Measurements from ENCODE around the gene FLT3.
"Not testable (repeated sequence)": the region's sequence is repeated elsewhere in the genome, so short reads cannot be mapped to it uniquely, and the experiment has no call there.

FLT3 gene

DNA sequence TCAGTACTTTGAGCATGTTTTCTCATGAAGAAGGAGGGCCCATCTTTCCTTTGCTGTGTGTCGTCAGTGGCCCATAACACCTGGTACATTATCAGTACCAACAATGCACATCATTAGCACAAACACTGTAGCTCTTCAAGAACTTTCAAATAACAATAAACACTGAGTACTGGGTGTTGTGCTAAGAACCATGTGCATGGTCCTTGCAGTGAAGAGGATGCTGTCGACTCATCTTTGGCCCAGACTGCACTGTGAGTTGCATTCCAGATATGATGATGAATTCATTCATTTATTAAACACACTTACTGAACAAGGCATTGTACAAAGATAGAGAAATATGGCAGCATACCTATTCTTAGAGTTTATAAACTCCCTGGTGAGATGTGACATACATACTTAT is 55.8 kb downstream of the FLT3 start:
- no peak for DNase-seq (ENCODE audit: low read depth in 2 of 2)

DNA sequence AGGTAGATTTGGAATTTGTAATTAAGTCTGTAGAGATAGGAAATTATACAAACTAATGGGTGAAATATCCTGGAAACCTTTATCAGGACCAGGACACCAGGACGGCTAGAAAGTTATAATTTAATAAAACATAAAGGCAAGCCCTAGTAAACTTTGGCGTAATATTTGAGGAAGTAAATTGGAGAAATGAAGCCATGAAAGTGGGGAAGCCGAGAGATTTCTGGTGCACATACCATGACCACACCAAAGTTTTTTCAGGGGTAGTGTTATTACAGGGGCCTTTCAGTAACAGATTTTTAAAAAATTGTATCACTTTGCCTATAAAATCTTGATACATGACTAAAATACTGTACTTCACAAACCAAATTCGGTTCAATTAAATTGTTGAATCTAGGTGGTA is 57.2 kb downstream of the FLT3 start:
- DNase-seq (ENCODE audit: low read depth in 2 of 2) = no peak

DNA sequence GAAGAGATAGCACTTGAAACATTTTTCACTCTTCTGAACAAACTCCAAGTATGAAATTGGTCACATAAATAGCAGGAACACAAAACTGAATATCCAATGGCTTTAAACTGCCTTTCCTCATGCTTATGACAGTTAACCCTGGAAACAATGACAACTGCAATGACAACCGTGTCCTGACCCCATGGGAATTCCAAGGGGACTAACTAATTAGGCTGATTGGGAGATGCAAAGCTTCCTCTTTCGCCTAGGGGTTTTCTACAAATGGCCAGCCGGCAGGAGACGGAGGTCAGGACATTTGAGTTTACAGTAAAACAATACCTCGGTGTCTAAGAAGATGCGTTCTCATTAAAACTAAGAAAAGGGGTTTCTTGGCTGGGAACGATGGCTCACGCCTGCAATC is 58.9 kb downstream of the FLT3 start:
- DNase-seq (ENCODE audit: low read depth in 2 of 2) = no peak

DNA sequence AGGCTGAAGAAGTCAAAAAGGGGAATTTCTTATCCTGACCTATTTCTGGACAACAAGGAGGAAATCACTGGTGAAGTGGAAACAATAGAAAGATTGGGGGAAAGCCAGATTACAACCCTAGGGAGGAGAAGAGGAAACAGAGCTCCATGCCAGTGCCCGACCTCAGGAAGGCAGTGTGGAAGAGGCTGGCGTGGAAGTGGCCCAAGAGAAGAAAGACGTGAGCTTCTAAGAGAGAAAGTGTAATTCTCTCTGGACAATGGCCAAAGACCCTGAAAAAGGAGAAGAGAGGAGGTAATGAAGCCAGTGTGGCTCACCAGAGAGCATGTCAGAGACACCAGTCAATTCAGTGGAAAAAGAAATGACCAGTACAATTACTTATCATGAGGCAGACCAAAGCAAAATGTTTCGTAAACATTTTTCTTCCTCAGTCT is 59.3 kb downstream of the FLT3 start:
- DNase-seq (ENCODE audit: low read depth in 2 of 2) = no peak

DNA sequence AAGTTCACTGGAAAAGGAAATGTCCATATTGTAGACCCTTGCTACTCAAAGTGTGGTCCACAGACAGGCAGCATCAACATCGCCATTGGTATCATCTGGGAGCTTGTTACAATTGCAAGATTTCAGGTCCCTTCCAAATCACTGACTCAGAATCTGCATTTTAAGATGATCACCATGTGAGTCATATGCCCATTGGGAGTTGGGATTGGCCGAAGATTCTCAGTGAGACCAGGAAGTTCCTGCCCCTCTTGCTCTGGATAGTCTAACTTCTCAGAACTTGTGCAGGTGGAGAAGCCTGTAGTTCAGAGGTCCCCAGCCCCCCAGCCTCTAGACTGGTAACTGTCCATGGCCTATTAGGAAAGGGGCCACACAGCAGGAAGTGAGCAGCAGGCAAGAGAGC is 63.0 kb downstream of the FLT3 start:
- no peak for DNase-seq (ENCODE audit: low read depth in 2 of 2)

DNA sequence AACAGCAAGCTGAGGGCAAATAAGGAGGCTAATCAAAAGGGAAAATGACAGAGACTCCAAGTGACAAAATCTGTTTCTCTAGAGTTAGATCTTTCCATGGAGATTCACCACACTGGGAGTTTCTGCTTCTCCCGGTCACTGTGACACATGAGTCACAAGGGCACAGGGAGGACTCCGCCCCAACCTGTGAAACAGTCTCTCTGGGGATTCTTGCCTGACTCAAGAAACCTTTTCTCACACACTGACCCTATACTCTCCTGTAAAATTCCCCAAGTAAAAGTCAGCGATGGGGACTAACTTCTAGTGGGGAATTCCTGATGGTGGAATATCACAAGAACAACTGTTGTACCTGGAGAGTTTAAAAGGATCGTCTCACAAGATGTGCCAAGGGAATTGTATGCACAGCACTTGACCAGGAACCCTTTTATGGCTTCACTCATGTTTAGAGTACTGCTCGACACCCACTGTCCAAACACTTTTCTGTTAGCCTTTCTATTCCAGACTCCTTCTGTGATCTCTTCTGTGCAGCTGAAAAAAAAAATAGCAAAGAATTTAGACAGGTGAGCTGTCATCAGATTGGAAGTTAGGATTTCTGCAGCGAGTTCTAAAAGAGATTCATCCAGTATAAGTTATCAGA is 65.1 kb downstream of the FLT3 start:
- DNase-seq (ENCODE audit: low read depth in 2 of 2) = no peak

DNA sequence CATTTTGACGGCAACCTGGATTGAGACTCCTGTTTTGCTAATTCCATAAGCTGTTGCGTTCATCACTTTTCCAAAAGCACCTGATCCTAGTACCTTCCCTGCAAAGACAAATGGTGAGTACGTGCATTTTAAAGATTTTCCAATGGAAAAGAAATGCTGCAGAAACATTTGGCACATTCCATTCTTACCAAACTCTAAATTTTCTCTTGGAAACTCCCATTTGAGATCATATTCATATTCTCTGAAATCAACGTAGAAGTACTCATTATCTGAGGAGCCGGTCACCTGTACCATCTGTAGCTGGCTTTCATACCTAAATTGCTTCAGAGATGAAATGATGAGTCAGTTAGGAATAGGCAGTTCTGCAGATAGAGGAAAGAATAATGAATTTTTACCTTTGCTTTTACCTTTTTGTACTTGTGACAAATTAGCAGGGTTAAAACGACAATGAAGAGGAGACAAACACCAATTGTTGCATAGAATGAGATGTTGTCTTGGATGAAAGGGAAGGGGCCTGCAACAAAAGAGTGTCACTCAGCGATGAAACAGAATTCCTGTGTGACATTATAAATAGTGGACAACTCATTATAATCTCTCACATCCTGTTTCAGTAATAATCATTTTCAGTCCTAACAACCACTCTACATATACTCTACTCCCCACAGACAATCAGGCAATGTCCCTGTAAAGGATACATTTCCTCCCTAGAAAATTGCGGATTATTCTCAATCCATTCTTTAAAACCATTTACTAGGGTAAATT is 66.3 kb downstream of the FLT3 start:
- no peak for DNase-seq (ENCODE audit: low read depth in 2 of 2)

DNA sequence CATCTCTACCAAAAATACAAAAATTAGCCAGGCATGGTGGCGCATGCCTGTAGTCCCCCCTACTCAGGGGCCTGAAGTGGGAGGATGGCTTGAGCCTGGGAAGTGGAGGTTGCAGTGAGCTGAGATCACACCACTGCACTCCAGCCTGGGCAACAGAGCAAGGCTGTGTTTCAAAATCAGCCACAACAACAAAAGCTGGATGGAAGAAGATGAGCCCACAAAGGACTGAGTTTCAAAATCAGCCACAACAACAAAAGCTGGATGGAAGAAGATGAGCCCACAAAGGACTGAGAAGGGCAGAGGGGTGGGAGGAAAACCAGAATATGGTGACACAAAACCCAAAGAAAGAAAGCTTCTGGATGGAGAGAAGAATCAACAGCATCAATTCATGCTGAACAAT is 67.9 kb downstream of the FLT3 start:
- DNase-seq (ENCODE audit: low read depth in 2 of 2) = not testable (repeated sequence)

DNA sequence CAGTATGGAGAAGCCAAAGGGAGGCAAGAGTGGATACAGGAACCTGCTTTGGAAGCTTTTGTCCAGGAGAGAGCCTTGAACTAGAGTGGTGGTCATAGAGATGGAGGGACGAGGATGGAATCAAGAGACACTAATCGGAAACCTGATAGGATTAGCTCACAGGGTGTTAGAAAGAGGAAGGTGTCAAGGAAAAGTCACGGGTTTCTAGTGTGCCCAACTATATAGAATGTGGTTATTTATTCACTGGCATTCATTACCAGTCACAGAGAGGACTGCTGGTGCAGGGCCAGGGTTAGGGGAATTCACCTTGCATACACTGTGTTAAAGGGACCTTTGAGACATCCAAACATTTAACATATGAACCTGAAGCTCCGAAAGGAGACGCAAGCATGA is 68.5 kb downstream of the FLT3 start:
- DNase-seq (ENCODE audit: low read depth in 2 of 2) = no peak

DNA sequence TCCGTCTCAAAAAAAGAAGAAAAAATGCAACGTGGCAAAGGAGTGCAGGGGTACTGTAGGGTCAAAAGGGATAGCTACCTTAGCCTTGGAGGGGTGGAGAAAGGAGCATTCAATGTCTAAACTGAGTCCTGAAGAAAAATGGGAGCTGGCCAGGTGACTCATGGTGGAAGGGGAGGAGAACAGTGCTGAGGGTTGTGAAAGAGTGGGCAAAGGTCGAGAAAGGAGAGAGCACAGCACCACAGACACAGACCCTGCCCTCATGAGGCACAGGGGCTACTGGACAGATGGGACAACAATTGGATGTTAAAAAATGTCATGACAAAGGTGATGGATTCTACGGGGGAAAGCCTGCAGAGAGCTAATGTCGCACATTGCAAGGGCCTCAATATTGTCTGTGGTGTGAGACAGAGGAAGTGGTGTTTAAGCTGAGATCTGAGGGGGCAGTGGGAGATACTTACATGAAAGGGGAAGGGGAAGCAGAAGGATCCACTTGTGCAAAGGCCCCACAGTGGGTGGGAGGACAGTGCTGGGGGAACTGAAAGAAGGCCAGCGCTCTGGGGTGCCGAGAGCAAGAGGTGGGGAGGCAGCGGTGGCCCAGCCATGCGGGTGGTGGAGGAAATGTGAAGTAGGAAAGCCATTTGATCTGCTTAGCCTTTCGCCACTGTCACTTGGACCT is 69.0 kb downstream of the FLT3 start:
- DNase-seq (ENCODE audit: low read depth in 2 of 2) = no peak

DNA sequence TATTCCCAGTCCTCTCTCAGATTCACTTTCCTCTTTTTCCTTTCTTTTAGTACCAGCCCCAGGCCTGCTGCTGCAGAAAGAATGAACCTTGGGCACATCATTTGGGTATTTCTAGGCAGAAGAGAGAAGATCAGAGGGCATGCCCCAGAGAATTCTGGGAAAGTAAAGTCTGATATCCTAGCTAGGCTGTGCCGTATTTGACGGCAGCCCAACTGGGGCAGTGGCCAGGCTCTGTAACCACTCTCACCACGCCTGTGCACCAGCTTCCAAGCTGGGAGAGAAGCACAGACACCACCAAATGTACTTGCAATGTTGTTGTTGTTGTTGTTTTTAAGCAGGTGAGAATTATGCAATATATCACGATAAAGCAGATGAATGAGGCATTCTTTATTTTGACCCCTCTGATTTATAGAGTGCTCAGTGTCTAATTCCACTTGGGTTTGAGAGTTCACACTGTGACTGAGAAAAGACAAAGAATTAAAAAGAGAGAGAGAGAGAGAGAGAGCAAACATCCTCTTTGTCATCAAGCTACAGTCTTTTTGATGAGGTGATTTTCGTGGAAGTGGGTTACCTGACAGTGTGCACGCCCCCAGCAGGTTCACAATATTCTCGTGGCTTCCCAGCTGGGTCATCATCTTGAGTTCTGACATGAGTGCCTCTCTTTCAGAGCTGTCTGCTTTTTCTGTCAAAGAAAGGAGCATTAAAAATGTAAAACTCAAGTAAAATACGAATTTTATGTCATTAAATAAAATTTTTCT is 72.6 kb downstream of the FLT3 start:
- no peak for DNase-seq (ENCODE audit: low read depth in 2 of 2)

DNA sequence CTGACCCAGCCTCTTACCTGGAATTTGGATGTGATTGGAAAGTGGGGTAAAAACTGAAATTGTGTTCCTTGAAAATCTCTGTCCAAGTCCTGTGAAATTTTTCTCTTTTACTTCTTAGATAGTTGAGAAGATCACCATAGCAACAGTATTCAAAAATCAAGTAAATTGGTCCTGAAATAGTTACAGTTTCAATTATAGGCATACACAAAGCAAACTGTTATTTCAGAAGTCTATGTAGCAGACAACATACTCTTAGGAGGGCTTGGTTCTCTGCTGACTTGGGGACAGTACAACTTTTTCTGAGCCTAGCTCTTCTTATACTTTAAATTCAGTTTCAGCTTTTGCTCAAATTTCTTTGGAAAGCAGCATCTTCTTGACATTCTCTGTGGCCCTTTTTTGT is 73.3 kb downstream of the FLT3 start:
- DNase-seq (ENCODE audit: low read depth in 2 of 2) = no peak

DNA sequence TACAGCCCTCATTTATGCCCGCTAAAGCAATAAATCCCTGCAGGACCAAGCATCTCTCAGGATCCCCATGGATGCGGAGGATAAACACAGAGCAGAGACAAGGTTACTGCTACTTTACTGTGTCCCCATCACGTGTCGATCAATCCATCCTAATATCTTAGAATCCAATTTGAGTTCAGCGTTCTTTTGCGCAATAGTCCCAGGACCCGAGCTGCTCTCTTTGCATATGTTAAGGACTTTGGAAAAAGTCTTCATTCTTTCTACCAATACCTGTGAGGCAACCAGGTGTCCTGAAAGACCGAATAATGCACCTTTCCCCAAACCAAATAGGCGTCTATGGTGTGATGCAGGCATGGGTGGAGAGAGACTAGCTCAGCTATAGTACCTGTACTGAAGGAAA is 73.9 kb downstream of the FLT3 start:
- no peak for DNase-seq (ENCODE audit: low read depth in 2 of 2)

DNA sequence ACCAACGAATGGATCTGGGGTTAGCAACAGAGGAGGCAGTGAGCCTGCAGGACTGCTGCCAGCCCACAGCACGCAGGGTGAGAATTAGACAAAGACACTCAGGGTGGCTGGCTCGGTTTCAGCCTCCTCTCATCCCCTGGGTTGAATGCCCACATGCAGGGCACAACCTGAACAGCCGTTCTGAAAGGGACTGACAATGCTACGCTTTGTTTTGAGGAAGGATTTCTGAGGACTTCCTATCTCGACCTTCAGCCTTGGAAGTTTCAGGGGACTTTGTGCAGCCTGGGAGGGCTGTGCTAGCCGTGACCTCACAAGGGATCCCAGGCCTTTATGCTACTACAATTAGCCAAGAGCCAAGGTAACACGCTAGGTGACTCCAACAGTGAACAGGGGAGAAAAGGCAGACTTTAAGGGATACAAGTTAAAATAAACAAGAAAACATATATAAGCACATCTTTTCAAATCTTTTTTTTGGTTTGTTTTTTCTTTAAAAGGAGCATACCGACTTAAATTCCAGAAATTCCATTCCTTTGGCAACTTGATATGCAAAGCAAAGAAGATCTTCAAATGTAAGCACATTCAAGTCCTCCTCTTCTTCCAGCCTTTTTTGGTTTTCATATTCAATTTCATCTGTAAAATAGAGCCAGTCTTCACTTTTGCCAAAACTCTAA is 77.4 kb downstream of the FLT3 start:
- no peak for DNase-seq (ENCODE audit: low read depth in 2 of 2)

DNA sequence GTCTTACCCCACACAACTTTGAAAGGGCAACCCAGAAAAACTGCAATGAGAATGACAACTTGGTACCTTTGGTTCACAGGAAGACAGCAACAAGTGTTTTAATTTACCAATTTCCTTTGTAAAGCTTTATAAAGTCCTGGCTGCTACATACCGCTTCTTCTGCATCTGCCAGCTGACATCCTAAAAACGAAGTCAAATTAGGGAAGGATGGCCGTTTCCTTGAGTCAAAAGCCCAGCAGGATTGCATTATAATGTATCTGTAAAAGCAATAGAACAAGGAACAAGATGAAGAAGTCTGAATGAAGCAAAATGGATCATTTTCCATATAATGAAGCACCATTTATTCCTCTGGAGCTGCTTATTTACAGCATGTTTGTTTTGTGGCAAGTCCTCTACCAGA is 86.1 kb downstream of the FLT3 start:
- no peak for DNase-seq (ENCODE audit: low read depth in 2 of 2)

DNA sequence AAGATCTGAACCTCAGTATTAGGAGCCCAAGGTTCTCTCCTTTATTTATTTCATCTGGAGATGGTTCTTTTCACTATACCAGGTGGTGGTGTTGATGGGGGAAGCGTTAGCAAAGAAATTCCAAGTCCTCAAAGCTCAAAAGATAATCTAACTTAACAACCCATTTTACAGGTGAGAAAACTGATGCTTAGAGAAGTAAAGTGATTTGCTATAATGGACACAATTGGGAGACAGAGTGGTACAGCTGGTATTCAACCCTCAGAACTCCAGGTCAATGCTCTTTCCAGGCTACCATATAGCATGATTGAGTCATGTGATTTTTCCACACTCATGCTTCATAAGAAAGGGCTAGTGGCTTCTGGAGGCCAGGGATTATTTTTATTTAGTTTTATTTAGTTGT is 86.9 kb downstream of the FLT3 start:
- no peak for DNase-seq (ENCODE audit: low read depth in 2 of 2)

DNA sequence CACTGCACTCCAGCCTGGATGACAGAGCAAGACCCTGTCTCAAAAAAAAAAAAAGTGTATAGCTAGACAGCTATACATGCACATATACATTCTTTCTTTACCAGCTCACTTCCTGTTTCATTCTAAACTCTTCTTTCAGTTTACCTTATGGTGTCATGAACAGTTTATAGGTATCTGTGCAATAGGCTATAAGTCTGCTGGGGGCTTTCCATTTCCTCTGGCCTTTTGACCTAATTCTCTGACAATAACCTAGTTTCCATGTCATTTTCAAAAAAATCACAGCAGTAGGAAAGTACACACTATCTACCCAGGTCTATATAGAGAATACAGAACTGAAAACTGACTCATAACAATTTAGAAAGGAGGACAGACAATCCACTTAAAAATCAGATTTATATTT is 87.5 kb downstream of the FLT3 start:
- DNase-seq (ENCODE audit: low read depth in 2 of 2) = no peak

DNA sequence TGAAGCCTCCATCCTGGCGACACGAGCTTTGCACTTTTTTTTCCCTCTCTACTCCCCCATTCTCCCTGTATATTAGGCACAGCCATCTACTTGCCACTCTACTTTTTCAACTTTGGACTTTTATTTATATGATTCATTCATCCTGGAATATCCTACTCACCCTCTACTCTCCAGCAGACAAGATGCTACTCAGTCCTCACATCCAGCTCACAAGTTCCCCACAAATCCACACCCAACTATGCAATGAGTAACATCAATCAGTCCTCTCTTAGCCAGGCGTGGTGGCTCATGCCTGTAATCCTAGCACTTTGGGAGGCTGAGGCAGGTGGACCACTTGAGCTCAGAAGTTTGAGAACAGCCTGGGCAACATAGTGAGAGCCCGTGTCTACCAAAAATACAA is 88.0 kb downstream of the FLT3 start:
- no peak for DNase-seq (ENCODE audit: low read depth in 2 of 2)

DNA sequence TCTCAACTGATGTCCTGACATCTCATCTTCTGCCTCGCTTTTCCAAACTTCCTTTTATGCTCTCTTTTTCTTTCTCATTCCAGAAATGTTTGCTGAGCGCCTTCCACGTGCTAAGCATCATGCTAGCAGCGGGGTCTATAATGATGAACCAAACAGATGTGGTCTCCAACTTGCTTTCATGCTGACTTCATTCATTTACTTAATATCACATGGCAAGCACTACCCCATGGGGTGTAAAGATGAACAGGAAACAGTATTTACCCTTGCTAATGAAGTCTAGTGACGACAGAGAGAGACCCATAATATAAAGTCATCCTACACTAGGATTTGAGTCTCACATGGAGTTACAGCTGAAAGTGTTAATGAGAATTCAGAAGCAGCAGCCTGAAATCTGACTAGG is 90.3 kb downstream of the FLT3 start:
- DNase-seq (ENCODE audit: low read depth in 2 of 2) = no peak

DNA sequence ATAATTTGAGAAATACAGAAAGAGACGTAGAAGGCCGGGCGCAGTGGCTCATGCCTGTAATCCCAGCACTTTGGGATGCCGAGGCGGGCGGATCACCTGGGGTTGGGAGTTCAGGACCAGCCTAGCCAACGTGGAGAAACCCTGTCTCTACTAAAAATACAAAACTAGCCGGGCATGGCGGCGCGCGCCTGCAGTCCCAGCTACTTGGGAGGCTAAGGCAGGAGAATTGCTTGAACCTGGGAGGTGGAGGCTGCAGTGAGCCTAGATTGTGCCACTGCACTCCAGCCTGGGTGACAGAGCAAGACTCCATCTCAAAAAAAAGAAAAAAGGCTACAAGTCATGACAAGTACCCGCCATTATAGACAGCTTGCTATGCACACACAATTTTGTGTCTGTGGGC is 95.4 kb downstream of the FLT3 start:
- DNase-seq (ENCODE audit: low read depth in 2 of 2) = not testable (repeated sequence)

DNA sequence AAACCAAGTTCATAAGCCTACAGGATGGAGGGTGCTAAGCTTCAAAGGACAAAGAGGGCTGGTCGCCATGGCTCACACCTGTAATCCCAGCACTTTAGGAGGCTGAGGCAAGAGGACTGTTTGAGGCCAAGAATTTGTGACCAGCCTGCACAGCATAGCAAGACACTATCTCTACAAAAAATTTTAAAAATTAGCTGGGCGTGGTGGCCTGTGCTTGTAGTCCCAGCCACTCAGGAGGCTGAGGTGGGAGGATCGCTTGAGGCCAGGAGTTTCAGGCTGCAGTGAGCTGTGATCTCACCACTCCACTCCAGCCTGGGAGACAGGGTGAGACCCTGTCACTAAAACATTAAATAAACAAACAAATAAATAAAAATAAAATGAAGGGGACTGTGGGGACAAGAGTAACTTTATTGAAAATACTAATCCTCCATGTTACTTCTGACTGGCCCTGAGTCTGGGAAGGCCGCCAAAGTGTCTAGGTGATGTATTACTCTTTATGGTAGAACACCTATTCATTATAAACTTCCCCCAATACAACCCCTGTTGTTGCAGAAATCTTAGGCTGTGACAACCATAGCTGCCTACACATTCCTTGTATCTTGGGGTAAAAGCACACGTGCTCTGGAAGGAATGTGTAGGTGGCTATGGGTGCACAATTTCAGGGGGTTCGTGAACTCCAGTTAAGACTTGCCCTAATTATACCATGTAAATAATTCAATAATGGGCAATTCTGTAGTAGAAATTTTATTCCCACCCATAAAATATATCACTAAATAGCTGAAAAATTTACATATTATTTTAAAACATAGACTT is 97.3 kb downstream of the FLT3 start:
- DNase-seq (ENCODE audit: low read depth in 2 of 2) = no peak
